NCI-H2196 treated with DMSO at 0.1 percent for 48 hours (cell line): ENCODE results near the gene GCSAM.

Source experiments
- DNase-seq: peaks from one replicate; lab custom pipeline; 2025; ENCODE audit not compliant: unreplicated experiment; lab: John Stamatoyannopoulos, UW

Gene GCSAM, protein sequence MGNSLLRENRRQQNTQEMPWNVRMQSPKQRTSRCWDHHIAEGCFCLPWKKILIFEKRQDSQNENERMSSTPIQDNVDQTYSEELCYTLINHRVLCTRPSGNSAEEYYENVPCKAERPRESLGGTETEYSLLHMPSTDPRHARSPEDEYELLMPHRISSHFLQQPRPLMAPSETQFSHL

DNA sequence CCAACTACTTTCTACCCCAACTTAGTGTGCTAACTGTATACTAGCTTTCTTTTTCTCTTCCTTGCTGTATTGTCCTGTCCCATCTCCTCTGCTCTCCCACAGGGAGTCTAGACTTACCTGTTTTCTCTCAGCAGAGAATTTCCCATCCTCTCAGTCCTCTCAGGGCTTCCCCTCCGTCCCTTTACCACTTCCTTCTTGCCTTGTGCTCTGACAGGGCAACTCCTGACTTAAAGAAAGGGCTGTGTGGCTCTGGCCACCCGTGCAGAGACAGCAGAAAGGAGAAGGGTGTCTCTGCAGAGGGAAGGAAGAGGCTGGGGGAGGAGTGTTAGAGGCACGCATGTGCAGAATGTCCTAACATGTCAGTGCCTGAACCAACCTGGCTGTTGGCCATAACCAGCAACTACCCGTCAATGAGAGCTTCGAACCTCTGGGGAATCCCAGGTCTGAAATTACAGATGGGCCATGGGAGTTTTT lies at the start of gene GCSAM:
GCSAM (minus strand) TSS at position 274 of the 474 bp plus-strand sequence; CDS start at position 146, 128 bp downstream.
- DNase-seq = no peak

DNA sequence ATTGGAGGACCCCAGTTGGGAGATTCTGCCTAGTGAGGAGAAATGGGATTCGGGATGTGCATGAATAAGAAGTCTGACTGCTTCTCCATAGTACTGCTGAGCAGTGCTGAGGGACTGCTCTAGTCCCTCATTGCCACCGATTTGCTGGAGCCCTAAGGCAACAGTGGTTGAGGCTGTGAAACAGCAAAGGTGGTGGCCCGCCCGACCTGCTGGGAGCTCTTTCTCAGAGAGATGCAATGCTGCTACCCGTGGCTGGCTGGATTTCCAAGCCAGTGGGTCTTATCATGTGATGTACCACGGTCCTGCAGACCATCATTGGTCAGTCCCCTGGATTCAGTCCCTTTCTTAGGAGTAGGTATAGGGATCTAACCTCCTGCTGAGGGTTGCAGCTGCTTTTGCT lies 42.6 kb upstream of the GCSAM start:
- no peak for DNase-seq

DNA sequence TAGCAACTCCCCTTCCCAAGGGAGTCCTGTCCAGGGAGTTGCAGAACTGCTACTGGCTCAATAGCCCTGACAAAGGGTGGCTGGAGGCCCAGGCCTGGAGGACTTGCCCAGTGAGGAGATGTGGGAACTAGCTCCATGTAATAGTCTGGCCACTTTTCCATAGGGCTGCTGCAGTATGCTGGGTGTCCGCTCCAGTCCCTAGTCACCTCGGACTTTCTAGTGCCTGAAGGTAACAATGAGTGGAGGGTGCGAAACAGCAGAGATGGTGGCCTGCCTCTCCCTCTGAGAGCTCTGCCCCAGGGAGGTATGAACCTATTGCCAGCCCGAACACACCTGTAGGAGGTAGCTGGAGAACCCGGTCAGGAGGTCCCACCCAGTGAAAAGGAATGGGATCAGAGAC lies 42.0 kb upstream of the GCSAM start:
- no peak for DNase-seq

DNA sequence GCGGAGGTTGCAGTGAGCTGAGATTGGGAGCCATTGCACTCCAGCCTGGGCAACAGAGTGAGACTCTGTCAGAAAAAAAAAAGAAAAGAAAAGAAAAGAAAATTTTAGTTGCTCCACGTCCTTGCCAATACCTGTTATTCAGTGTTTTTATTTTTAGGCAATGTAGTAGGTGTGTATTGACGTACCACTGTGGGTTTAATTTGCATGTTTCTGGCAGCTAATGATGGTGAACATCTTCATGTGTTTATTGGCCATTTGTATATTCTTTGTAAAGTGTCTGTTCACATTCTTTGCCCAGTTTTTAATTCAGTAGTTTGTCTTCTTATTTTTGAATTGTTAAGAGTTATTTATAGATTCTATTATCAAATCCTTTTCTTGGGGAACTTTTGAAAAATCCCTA lies 38.1 kb upstream of the GCSAM start:
- no peak for DNase-seq

DNA sequence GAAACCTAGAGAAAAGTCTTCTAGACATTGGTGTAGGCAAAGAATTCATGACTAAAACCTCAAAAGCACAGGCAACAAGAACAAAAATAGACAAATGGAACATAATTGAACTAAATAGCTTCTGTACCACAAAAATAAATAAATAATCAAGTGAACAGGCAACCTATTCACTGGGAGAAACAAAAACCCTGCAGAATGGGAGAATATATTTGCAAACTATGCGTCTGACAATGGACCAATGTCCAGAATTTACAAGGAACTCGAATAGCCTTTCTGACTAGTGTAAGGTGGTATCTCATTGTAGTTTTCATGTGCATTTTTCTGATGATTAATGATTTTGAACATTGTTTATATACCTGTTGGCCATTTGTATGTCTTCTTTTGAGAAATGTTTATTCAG lies 37.0 kb upstream of the GCSAM start:
- no peak for DNase-seq

DNA sequence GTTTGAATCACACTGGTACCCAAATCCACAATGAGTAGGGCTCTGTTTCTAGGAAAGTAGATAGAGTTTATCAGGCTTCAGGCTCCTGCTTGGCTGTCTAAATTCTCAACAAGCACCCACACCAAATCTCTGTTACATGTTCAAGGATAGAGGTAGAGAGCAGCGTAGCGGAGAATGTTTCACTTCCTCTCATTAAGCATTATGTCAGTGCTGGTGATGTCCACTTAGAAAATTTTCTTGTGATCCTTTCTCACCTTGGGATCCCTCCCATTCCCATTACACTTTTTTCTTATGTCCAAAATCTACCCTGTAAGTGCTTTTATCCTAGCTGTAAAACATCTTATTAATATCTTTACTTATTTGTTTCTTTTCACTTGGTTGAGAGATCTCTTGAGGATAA lies 34.7 kb upstream of the GCSAM start:
- no peak for DNase-seq

DNA sequence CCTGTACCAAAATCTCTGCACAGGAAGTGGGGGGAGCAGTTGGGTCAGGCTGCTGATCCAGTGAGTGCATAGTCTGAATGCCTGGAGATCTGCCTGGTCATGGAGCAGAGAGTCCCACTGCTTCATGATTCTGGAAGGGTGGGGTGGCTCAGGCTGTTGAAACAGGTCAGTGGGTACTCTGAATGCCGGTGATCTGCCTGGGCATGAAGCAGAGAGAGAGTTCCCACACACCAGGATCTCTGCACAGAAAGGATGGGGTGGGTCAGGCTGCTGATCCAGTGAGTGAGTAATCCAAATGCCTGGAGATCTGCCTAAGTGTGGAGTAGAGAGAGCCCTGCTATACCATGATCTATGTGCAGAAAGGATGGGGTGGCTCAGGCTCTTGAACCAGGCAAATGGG lies 16.1 kb upstream of the GCSAM start:
- DNase-seq = no peak

DNA sequence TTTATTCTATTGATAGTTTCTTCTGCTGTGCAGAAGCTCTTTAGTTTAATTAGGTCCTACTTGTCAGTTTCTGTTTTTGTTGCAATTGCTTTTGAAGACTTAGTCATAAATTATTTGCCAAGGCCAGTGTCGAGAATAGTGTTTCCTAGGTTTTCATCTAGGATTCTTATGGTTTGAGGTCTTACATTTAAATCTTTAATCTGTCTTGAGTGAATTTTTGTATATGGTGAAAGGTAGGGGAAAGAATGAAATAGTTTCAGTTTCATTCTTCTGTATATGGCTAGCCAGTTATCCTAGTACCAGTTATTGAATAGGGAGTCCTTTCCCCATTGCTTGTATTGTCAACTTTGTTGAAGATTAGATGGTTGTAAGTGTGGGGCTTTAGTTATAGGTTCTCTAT lies 10.6 kb upstream of the GCSAM start:
- DNase-seq = no peak

DNA sequence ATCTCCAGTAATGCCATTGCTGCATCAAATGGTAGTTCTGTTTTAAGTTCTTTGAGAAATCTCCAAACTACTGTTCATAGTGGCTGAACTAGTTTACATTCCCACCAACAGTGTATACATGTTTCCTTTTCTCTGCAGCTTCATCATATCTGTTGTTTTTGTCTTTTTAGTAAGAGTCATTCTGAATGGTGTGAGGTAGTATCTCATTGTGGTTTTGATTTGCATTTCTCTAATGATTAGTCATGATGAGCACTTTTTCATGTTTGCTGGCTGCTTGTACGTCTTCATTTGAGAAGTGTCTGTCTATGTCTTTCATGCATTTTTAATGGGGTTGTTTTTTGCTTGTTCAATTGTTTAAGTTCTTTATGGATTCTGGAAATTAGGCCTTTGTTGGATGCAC lies 10.2 kb upstream of the GCSAM start:
- DNase-seq = no peak

DNA sequence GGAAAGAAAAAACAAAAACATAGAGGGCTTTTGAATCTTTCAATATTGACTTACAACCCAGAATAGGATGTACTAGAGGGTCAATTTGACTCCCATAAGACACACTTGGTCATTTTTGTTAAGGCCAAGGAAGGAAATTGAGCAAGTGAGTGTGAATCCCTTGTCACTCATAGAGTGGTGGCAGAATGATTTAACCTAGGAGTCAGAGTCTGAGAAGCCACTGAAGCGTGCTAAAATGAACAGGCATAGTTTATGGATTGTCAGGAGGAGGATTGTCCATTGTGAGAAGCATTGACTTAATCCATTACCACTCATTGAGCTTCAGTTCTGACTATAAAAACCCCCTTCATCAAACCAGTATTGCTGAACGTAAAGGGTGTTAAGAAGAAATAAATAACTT lies 8.2 kb upstream of the GCSAM start:
- no peak for DNase-seq

DNA sequence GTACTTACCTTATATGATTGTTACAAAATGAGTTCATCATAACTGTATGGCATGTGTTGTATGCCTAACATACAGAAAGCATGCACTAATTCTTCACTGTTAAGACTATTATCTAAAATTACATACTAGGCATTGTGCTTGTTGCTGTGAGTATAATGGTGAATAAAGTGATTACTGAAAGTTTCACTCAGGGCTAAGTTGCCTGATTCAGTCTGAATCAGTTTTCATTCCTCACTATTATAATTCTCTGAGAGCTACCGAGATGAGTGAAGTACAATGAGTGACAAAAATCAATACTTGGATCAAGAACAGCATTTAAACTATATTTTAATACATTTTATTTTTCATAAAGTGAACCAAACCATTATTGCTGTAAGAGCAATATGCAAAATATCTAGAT lies 7.5 kb upstream of the GCSAM start:
- no peak for DNase-seq

DNA sequence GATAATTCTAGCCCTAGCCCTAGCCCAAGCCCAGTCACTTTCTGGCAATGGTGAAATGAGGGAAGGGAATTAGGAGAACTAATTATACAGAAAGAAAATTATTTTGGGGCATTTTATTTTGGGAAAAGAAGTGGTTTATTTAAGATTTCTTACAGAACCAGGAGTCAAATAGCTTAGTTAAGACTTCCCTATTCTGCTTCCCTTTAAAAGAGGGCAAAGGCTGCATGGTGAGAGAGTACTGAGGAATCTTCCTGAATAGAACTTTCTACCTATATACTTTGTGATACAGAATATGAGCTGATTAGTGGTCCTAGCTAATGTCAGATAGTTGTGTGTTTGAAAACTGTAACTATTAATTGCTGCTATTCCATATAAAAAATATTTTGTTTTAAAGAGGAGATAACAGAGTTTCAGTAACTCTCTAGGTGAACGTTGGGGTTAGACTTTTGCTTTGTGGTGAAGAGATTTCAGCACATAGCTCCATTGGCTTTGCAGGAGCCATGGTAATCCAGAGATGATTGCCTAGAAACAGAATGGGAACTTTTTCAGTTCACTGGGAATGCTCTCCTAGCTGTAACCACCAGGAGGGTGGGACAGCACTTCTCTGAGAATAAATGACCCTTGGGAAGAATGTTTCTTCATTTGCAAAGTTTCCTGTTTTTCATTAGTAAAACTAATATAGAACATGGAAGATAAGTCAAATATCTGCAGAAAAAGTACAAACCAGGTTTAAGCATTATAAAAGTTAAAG lies 5.3 kb upstream of the GCSAM start:
- no peak for DNase-seq

DNA sequence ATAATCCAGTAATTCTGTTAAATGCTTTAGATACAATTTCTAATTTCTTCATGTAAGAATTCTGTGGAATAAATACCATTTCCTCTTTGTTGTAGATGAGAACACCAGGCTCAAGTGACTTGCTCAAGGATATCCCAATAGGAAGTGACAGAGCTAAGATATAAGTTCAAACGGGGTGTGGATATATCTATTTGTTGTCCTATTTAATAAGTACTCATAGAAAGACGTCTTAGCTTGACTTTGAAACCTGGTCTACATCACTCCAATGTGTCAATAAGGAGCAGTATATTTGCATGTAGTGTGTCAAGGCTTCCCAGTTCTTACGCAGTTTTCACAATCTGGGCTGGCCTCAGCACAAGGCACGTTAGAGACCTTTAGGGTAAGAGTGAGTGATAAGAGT lies 4.7 kb upstream of the GCSAM start:
- DNase-seq = no peak

DNA sequence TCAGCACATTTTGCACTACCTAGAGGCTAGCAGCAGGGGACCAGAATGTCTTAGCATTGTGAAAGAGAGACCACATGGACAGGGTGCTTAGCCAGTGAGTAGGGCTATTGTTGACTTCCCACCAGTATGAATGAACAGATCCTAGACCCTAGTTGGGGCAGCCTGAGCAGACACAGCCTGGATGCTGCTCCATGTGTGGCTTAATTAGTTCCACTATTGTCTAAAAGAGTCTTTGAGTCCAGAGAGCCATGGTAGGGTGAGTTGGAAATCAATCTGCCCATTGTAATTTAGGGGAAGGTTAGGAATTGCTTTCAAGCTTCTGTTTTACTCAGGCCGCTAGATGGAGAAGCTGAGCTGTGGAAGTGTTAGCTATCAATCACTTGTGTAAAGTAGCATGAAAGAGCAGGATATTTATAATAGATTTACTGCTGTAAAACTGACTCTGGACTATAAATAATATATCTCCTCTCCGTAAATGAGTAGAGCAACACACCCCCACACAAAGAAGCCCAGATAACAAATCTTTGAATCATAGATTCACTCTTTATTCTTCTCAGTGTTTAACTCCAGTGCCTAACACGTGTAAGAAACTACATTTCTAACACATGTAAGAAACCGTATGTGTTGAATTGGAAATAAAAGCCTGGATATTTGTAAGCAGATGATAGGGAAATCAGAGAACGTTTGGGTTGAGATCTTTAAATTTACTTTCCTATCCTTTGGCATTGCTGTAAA lies 4.1 kb upstream of the GCSAM start:
- DNase-seq = peak; percentile 48

DNA sequence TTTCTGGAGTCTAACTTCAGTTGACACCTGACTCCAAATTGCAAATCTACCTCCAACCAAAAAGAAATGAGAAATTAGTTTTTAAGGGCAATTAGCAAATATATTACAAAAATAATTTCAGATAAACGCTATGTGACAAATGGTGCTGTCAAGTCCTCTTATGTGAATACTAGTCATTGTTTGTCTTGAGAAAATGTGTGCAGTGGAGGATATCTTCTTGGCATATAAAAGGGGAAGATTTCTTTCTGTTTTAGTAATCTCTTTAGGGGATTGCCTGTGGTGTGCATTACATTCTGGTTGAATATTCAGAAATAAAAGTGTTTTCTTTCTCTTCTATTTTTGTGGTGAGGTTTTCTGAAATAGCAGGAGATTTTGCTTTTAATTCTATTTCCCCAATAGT lies 3.0 kb upstream of the GCSAM start:
- no peak for DNase-seq

DNA sequence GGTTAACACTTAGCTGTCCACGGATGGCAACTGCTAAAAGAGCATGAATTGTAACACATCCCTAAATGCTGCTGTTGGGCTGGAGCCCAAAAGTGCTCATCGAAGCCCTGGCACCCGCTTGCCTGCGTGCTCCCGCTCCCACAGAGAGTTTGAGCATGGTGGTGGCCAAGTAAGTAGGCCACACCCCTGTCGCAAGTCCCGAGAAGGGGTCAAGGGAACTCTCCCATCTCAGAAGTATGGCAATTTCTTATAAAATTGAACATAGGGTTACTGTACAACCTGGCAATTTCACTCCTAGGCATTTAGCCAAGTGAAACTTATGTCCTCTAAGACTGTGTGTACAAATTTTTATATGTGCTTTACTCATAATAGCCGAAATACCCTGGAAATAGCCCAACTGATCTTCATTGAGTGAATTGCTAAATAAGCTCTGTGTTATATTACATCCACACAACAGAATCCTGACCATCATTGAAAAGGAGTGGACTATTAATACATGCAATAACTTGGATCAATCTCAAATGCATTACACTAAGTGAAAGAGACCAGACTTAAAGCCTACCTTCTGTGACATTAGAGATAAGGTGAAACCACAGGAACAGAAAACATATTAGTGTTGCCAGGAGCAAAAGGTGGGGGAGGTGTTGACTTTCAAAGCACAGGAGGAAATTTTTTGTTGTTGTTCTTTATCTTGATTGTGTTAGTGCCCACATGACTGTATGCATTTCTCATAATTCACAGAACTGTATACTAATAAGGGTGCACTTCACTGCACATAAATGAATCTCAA lies 1.5 kb upstream of the GCSAM start:
- DNase-seq = peak; percentile 64

DNA sequence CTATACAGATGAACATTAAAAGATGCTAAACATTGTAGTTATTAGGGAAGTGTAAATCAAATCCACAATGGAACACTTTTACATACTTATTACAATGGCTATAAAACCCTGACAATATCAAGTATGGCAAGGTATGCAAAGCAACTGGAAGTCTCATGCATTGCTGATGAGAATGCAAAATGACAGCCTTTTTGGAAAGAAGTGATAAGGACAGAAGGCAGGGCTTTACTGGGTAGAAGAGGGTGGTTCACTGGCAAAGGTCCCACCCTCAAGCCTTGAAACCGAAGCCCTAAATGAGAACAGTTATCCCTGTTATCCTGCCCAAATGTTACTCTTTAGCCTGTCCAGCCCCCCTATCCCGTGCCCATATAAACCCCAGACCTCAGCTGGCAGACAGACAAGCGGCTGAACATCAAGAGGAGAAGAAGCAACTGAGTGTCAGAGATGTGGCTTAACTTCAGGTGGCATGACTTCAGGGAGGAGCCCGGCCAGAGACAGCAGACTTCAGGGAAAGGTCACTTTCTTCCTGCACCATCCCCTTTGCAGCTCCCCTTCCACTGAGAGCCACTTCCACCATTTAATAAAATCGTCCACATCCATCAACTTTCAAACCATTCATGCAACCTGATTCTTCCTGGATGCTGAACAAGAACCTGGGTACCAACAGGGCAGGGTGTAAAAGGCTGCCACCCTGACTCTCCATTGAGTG lies 732 bp upstream of the GCSAM start:
- no peak for DNase-seq

DNA sequence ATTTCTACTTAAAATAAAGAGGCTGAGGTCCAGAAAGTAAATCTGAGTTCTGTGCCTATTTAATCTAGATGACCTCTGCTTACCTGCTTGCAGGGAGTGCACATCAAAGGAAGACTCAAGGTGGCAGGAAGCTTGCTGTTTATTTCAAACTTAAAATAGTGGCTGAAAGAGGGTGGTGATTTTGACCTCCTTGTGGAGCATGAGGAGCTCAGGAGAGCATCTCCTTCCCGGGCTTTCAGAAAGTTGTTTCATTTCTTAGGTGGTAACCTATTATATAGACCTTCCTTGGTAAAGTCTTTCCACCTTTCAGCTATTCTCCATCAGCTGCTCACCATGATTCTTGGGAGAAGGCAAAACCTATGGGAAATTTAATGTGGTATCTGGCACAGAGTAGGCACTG lies 494 bp downstream of the GCSAM start:
- no peak for DNase-seq

DNA sequence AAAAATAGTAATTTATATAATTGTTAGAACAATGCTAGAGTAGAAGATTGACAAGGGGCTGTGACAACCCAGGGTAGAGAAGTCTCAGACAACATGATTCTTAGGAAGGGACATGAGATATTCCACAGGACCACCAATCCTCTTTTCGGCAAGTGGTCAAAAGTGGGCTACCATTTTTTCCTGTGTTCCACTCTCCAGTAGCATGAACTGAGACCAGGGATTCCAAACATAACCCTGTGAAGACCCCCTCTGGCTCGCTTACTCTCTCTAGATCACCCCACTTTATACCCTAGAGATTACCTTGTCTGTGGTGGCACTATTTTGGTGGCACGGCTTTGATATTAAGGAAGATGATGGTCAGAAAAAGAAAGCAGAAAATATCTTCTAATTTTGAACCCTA lies 960 bp downstream of the GCSAM start:
- DNase-seq = no peak

DNA sequence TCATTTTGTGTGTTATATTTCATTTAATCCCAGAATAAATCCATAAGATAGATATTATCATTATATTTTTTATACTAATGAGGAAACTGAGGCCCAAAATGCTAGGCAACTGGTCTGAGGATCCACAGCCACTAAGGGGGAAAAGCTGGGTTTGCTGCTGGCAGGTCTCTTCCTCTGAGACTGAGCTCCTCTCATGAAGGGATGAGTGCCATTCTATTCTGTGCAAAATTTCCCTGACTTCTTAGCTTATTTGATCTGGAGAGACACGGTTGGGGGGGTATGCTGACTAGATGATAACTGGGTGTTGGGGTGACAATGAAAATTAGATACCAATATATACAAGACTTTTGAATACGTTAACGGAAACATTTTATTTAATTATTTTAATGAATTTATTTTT lies 1.9 kb downstream of the GCSAM start:
- DNase-seq = no peak

DNA sequence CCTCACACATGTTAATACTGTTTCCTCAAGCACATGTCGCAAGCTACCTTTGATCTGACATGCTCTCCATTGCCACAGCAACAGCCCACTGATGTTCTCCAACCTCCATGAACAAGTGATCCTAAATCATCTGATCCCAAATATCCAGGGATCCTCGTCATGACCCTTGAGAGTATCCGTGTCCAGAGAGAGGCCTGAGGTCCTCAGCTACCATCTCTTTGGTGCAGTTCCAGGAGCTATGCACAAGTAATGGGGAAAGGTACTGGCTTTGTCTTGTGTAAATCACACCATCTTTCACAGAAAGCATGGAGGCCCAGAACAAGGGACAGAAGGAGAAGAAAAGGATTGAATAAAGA lies 2.4 kb downstream of the GCSAM start:
- no peak for DNase-seq
